H1 (cell line): ENCODE measurements around the gene ACTL8. TPM values are rescaled to one million over a fixed set of nuclear protein-coding genes. Genes with fewer than 3 reads are reported as not detected.
A peak's percentile ranks its signal among the peaks of the same experiment; 100 is the strongest.

Source experiments
- CTCF ChIA-PET: fragments of 300-600 bp; sonication (Branson Sonifier 250); formaldehyde crosslinking; loops from one replicate; lab custom pipeline; 2021; ENCODE audit not compliant: partially characterized antibody; lab: Charles Lee
- POLR2A ChIA-PET: fragments of 300-600 bp; sonication (Branson Sonifier 250); formaldehyde crosslinking; loops from one replicate; lab custom pipeline; 2021; ENCODE audit warnings: inconsistent platforms; ENCODE audit not compliant: partially characterized antibody; lab: Charles Lee
- DNase-seq, 2 experiments: peaks; one replicate each; pipeline versions ENCODE4 v3.0.0 to v3.0.0-alpha.2; 2010 to 2022; ENCODE audit warnings: low spot score in 2 of 2, low read depth in 1 of 2, mixed read lengths in 1 of 2
- FAIRE-seq: peaks from 2 replicates; lab custom pipeline; 2011; peaks lifted over from hg19 to GRCh38; lab: Jason Lieb, UNC
- H2AFZ ChIP-seq: 2 replicates; pipeline ENCODE4 v1.8.1; 2012; ENCODE audit warnings: low read length, inconsistent platforms
- H2AK5ac ChIP-seq: 2 replicates; pipeline ENCODE4 v1.6.1; 2013; ENCODE audit warnings: low read depth, low read length
- H2BK120ac ChIP-seq: replicated peaks from 2 replicates; pipeline ENCODE3; 2013; ENCODE audit warnings: low read depth, low read length, inconsistent platforms
- H2BK12ac ChIP-seq: 2 replicates; pipeline ENCODE4 v1.6.1; 2013; ENCODE audit warnings: low read depth, low read length
- H2BK15ac ChIP-seq: 2 replicates; pipeline ENCODE4 v1.6.1; 2013; ENCODE audit warnings: low read length
- H2BK20ac ChIP-seq: 2 replicates; pipeline ENCODE4 v1.6.1; 2013; ENCODE audit warnings: low read length
- H2BK5ac ChIP-seq: 2 replicates; pipeline ENCODE4 v1.6.1; 2013; ENCODE audit warnings: low read depth, low read length
- H3K14ac ChIP-seq: 2 replicates; pipeline ENCODE4 v1.6.1; 2013; ENCODE audit warnings: inconsistent platforms; ENCODE audit not compliant: insufficient read length
- H3K18ac ChIP-seq: 2 replicates; pipeline ENCODE4 v1.6.1; 2013; ENCODE audit warnings: low read length; ENCODE audit errors: extremely low read depth
- H3K23ac ChIP-seq: 2 replicates; pipeline ENCODE4 v1.6.1; 2013; ENCODE audit warnings: inconsistent platforms; ENCODE audit not compliant: insufficient read length
- H3K23me2 ChIP-seq: 2 replicates; pipeline ENCODE4 v1.6.1; 2013; ENCODE audit warnings: low read depth, low read length
- H3K27ac ChIP-seq: 2 replicates; pipeline ENCODE4 v1.6.1; 2011; ENCODE audit warnings: low read depth, low read length, inconsistent platforms
- H3K27me3 ChIP-seq, 4 experiments: replicated peaks in 1 of 4; 1 replicate in 1 of 4; 2 replicates in 3 of 4; pipeline versions ENCODE4 v1.6.1 to v1.8.1; 2011 to 2013; ENCODE audit warnings: low read length in 3 of 4, mild to moderate bottlenecking in 3 of 4, inconsistent platforms in 2 of 4, mixed read lengths in 2 of 4, moderate library complexity in 1 of 4; ENCODE audit not compliant: control insufficient read depth in 3 of 4, insufficient read depth in 3 of 4; ENCODE audit errors: extremely low read depth in 1 of 4
- H3K36me3 ChIP-seq, 4 experiments: 2 replicates each; pipeline versions ENCODE4 v1.6.1 to v1.8.1; 2011 to 2013; ENCODE audit warnings: mild to moderate bottlenecking in 4 of 4, low read length in 3 of 4, moderate library complexity in 2 of 4, control low read depth in 1 of 4, inconsistent platforms in 1 of 4; ENCODE audit not compliant: insufficient read depth in 4 of 4, control insufficient read depth in 2 of 4
- H3K4ac ChIP-seq: replicated peaks from 2 replicates; pipeline ENCODE3; 2013; ENCODE audit warnings: low read length, low read depth, mixed read lengths, inconsistent platforms; ENCODE audit not compliant: insufficient read length
- H3K4me1 ChIP-seq, 4 experiments: replicated peaks in 1 of 4; 1 replicate in 1 of 4; 2 replicates in 3 of 4; pipeline versions ENCODE4 v1.6.1 to v1.8.1; 2011 to 2013; ENCODE audit warnings: low read length in 3 of 4, inconsistent platforms in 2 of 4, mixed read lengths in 1 of 4; ENCODE audit not compliant: insufficient read depth in 4 of 4, control insufficient read depth in 3 of 4
- H3K4me2 ChIP-seq, 2 experiments: 2 replicates each; pipeline versions ENCODE4 v1.6.1 to v1.8.1; 2011 to 2013; ENCODE audit warnings: low read depth in 2 of 2, low read length in 2 of 2, control low read depth in 1 of 2, inconsistent platforms in 1 of 2, mild to moderate bottlenecking in 1 of 2; ENCODE audit not compliant: insufficient read depth in 1 of 2
- H3K4me3 ChIP-seq, 4 experiments: fragments of 200-600, 300-600 bp in 1 of 4; sonication (generic), shearing (Covaris generic), sonication (Bioruptor Twin) in 1 of 4; 2 replicates each; pipeline versions ENCODE4 v1.5.1 to v1.8.1; 2011 to 2016; ENCODE audit warnings: low read length in 4 of 4, low read depth in 3 of 4, control low read depth in 2 of 4, inconsistent platforms in 2 of 4, mild to moderate bottlenecking in 2 of 4, mixed read lengths in 1 of 4, moderate library complexity in 1 of 4; ENCODE audit not compliant: insufficient read depth in 2 of 4; ENCODE audit errors: extremely low read depth in 1 of 4
- H3K56ac ChIP-seq: replicated peaks from 2 replicates; pipeline ENCODE3; 2013; ENCODE audit warnings: low read depth, mild to moderate bottlenecking, mixed read lengths, low read length, inconsistent platforms; ENCODE audit not compliant: insufficient read length
- H3K79me1 ChIP-seq: 2 replicates; pipeline ENCODE4 v1.6.1; 2013; ENCODE audit warnings: low read depth, low read length, control low read depth
- H3K79me2 ChIP-seq, 2 experiments: 2 replicates each; pipeline versions ENCODE4 v1.6.1 to v1.8.1; 2012 to 2013; ENCODE audit warnings: low read length in 2 of 2, mild to moderate bottlenecking in 2 of 2, inconsistent platforms in 1 of 2; ENCODE audit not compliant: insufficient read depth in 2 of 2, control insufficient read depth in 1 of 2
- H3K9ac ChIP-seq, 4 experiments: replicated peaks in 1 of 4; 1 replicate in 1 of 4; 2 replicates in 3 of 4; pipeline versions ENCODE4 v1.6.1 to v1.8.1; 2011 to 2013; ENCODE audit warnings: low read depth in 3 of 4, low read length in 3 of 4, control low read depth in 2 of 4, mild to moderate bottlenecking in 2 of 4, moderate library complexity in 2 of 4, inconsistent platforms in 1 of 4; ENCODE audit errors: extremely low read depth in 1 of 4
- H3K9me3 ChIP-seq, 2 experiments: 2 replicates each; pipeline versions ENCODE4 v1.6.1 to v1.8.1; 2012 to 2013; ENCODE audit warnings: mild to moderate bottlenecking in 2 of 2, moderate library complexity in 2 of 2, control low read depth in 1 of 2, inconsistent platforms in 1 of 2, low read depth in 1 of 2, low read length in 1 of 2, mixed read lengths in 1 of 2; ENCODE audit not compliant: insufficient read depth in 2 of 2
- H4K20me1 ChIP-seq, 2 experiments: replicated peaks in 1 of 2; 2 replicates each; pipeline versions ENCODE3 to v1.8.1; 2011 to 2013; ENCODE audit warnings: inconsistent platforms in 2 of 2, low read length in 2 of 2, mild to moderate bottlenecking in 1 of 2; ENCODE audit not compliant: insufficient read depth in 2 of 2, control insufficient read depth in 1 of 2
- H4K5ac ChIP-seq: 2 replicates; pipeline ENCODE4 v1.6.1; 2013; ENCODE audit warnings: low read length, low read depth, mixed read lengths, inconsistent platforms; ENCODE audit not compliant: insufficient read length
- H4K8ac ChIP-seq: 2 replicates; pipeline ENCODE4 v1.8.0; 2013; ENCODE audit warnings: mild to moderate bottlenecking, moderate library complexity, low read length, inconsistent platforms; ENCODE audit not compliant: insufficient read depth; ENCODE audit errors: extremely low read depth
- H4K91ac ChIP-seq: replicated peaks from 2 replicates; pipeline ENCODE3; 2013; ENCODE audit warnings: low read length, mixed read lengths, inconsistent platforms; ENCODE audit not compliant: insufficient read length
- CBX8 ChIP-seq: fragments of 300-800, 300-1000 bp; sonication (generic); IDR thresholded peaks from 2 replicates; pipeline ENCODE4 v1.7.1; 2016; ENCODE audit warnings: low read depth, low read length, borderline replicate concordance
- EZH2 ChIP-seq: fragments of 200-600 bp; sonication (generic); IDR thresholded peaks from 2 replicates; pipeline ENCODE4 v1.7.1; 2012; ENCODE audit warnings: low read depth, mild to moderate bottlenecking, moderate library complexity, low read length, inconsistent platforms; ENCODE audit not compliant: severe bottlenecking
- GTF2F1 ChIP-seq: IDR thresholded peaks from 2 replicates; pipeline ENCODE4 v1.6.1; 2012; ENCODE audit warnings: low read depth, low read length, improper control_type of control experiment, borderline replicate concordance
- HDAC6 ChIP-seq: IDR thresholded peaks from one replicate; pipeline ENCODE4 v1.7.1; 2012; ENCODE audit warnings: low read depth, mild to moderate bottlenecking, inconsistent platforms, low read length, moderate library complexity
- RAD21 ChIP-seq, 2 experiments: IDR thresholded peaks in 1 of 2; conservative IDR thresholded peaks in 1 of 2; 2 replicates each; pipeline ENCODE4 v1.6.1; 2011; ENCODE audit warnings: low read depth in 2 of 2, low read length in 2 of 2, improper control_type of control experiment in 1 of 2, inconsistent platforms in 1 of 2, mild to moderate bottlenecking in 1 of 2, moderate library complexity in 1 of 2
- RXRA ChIP-seq: IDR thresholded peaks from 2 replicates; pipeline ENCODE4 v1.6.1; 2011; ENCODE audit warnings: low read depth, mild to moderate bottlenecking, low read length, moderate library complexity; ENCODE audit not compliant: insufficient read depth
- SIN3A ChIP-seq, 2 experiments: IDR thresholded peaks in 1 of 2; conservative IDR thresholded peaks in 1 of 2; 2 replicates each; pipeline ENCODE4 v1.6.1; 2011 to 2012; ENCODE audit warnings: low read length in 2 of 2, improper control_type of control experiment in 1 of 2, low read depth in 1 of 2, mild to moderate bottlenecking in 1 of 2
- SUZ12 ChIP-seq: fragments of 200-600 bp; sonication (generic); IDR thresholded peaks from 2 replicates; pipeline ENCODE4 v1.6.1; 2012; ENCODE audit warnings: mild to moderate bottlenecking, inconsistent platforms, low read length, moderate library complexity, mixed read lengths
- ZNF274 ChIP-seq: IDR thresholded peaks from 2 replicates; pipeline ENCODE4 v1.7.0; 2012; ENCODE audit warnings: low read length, borderline replicate concordance; ENCODE audit errors: extremely low read depth
- WGBS, 2 experiments: shearing (Covaris generic) in 1 of 2; methylation state at CpG; one replicate each; pipeline versions ENCODE4 v1.1.6 to v1.1.7; 2013 to 2015; ENCODE audit warnings: low lambda C conversion rate in 2 of 2, mixed read lengths in 2 of 2, inconsistent platforms in 1 of 2, low coverage in 1 of 2, missing lambda C conversion rate in 1 of 2; ENCODE audit not compliant: insufficient replicate concordance in 2 of 2, insufficient coverage in 1 of 2, insufficient read length in 1 of 2; ENCODE audit errors: extremely low coverage in 1 of 2, missing lambda C conversion rate in 1 of 2; 5-methylcytosine and 5-hydroxymethylcytosine counted together
- polyA plus RNA-seq, 7 experiments: library from polyadenylated mRNA; depleted of rRNA in 3 of 7; stranded (reverse) in 5 of 7; unstranded in 2 of 7; fragments of >200 nt in 5 of 7; fragments of 200-250 nt in 2 of 7; gene quantifications; 1 replicate in 5 of 7; 2 replicates in 1 of 7; 4 replicates in 1 of 7; pipeline versions ENCODE4 v1.2.1 to v1.2.3, GENCODE V29; 2011 to 2013; ENCODE audit warnings: missing spikeins in 2 of 7, mixed read lengths in 2 of 7
- total RNA-seq: library from RNA; stranded (reverse); fragmentation: NEBNext Ultra II Directional; extraction: Animal tissue kit (Norgen Biotek cat#: 25700); gene quantifications from 2 replicates; pipeline ENCODE4 v1.2.1, GENCODE V29; 2021
- TF ChIP-seq, protein P1 (sequence below), 3 experiments: IDR thresholded peaks; 1 replicate in 2 of 3; 2 replicates in 1 of 3; pipeline versions ENCODE4 v1.5.1 to v1.6.1; 2011; ENCODE audit warnings: low read length in 3 of 3, mild to moderate bottlenecking in 3 of 3, inconsistent platforms in 2 of 3, low read depth in 1 of 3, moderate library complexity in 1 of 3; ENCODE audit not compliant: insufficient read depth in 1 of 3; ENCODE audit errors: control extremely low read depth in 1 of 3

Gene ACTL8
- total and polyA plus RNA-seq, 2 of the 8 experiments (the other 6 are each of a cell fraction or from before 2014, with no cell fraction given), result 0.33 to 0.47 TPM

GRCh38 chr1:17777330-17777729 is 22.2 kb downstream of the ACTL8 start:
- no peak overlapping the region for H4K5ac ChIP-seq
- no peak overlapping the region for H2BK20ac ChIP-seq
- no peak overlapping the region for H3K27ac ChIP-seq
- DNase-seq (no peak), FAIRE-seq (no peak)
- no peak overlapping the region for H3K4me2 ChIP-seq
- no peak overlapping the region for H2AK5ac ChIP-seq
- no peaks in the 10 kb centered on the region for H3K23me2 ChIP-seq
- H4K8ac ChIP-seq, result no peak overlapping the region
- no peaks in the 10 kb centered on the region for H4K20me1 ChIP-seq
- no peaks in the 10 kb centered on the region for H3K79me2 ChIP-seq
- no peaks in the 10 kb centered on the region; a peak in 2 of 7 replicates for H3K4me1 ChIP-seq
- ChIA-PET POLR2A (no interaction called here), CTCF (interaction anchor here (1.0 to 2.1 kb wide), 3 partner anchors 13 to 116 kb away, joined by 4 to 6 read pairs (median 4); no protein-coding TSS in a partner anchor)
- no peak overlapping the region for H3K4me3 ChIP-seq
- 0 out of 2 replicates have a peak overlapping the region, but pooled peaks have one; percentile 39 for H2BK12ac ChIP-seq
- H3K14ac ChIP-seq, result no peak overlapping the region
- H2AFZ ChIP-seq, result no peak overlapping the region
- no peak overlapping the region for H3K56ac ChIP-seq
- H3K18ac ChIP-seq, result no peak overlapping the region
- 87% methylated on average over 10 of the region's 10 CpGs; no CpG with 5 or more reads in 1 of the 2 experiments for WGBS, 2 experiments
- no peak overlapping the region for H3K23ac ChIP-seq
- no peak overlapping the region; the same call in 1 of the 2 replicates for H2BK5ac ChIP-seq
- no peak overlapping the region for H3K4ac ChIP-seq
- no peaks in the 10 kb centered on the region for H3K36me3 ChIP-seq
- no peak overlapping the region for H4K91ac ChIP-seq
- H2BK15ac ChIP-seq, result no peak overlapping the region
- H2BK120ac ChIP-seq, result no peak overlapping the region
- H3K27me3 ChIP-seq, result no peaks in the 10 kb centered on the region
- no peaks in the 10 kb centered on the region for H3K79me1 ChIP-seq
- no peak overlapping the region; a peak in 1 of 7 replicates for H3K9ac ChIP-seq
- no peaks in the 10 kb centered on the region for H3K9me3 ChIP-seq
- TF ChIP-seq RXRA (no peak), ZNF274 (no peak), EZH2 (no peak), SIN3A (conservative IDR thresholded peaks at IDR 0.05 in 1 of 2, IDR thresholded peaks at IDR 0.05 in 1 of 2; ENCODE audit: low read depth in 1 of 2, low read length in 2 of 2) (no peak), CBX8 (no peak), RAD21 (IDR thresholded peaks at IDR 0.05 in 1 of 2, conservative IDR thresholded peaks at IDR 0.05 in 1 of 2; ENCODE audit: low read depth in 2 of 2, low read length in 2 of 2) (no peak), GTF2F1 (no peak), HDAC6 (no peak), SUZ12 (no peak)
- TF ChIP-seq, protein P1, sequence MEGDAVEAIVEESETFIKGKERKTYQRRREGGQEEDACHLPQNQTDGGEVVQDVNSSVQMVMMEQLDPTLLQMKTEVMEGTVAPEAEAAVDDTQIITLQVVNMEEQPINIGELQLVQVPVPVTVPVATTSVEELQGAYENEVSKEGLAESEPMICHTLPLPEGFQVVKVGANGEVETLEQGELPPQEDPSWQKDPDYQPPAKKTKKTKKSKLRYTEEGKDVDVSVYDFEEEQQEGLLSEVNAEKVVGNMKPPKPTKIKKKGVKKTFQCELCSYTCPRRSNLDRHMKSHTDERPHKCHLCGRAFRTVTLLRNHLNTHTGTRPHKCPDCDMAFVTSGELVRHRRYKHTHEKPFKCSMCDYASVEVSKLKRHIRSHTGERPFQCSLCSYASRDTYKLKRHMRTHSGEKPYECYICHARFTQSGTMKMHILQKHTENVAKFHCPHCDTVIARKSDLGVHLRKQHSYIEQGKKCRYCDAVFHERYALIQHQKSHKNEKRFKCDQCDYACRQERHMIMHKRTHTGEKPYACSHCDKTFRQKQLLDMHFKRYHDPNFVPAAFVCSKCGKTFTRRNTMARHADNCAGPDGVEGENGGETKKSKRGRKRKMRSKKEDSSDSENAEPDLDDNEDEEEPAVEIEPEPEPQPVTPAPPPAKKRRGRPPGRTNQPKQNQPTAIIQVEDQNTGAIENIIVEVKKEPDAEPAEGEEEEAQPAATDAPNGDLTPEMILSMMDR (IDR thresholded peaks at IDR 0.05; ENCODE audit: control extremely low read depth in 1 of 3, insufficient read depth in 1 of 3, low read depth in 1 of 3, low read length in 3 of 3), result no peak
